Measurements from ENCODE around the gene ROCK2.

- TF ChIP-seq EZH2 (IDR thresholded peaks at IDR 0.05; ENCODE audit: low read depth) (no peak), CTCF (conservative IDR thresholded peaks at IDR 0.05) (no peak)
These were observed 108.1 kb downstream of the ROCK2 start for GRCh38 chr2:11236335-11236734.

Data from PC-9 (cell line).